ENCODE data around the gene MRS2.
"Not testable (repeated sequence)": the region's sequence is repeated elsewhere in the genome, so short reads cannot be mapped to it uniquely, and the experiment has no call there.

Gene MRS2

GRCh38 chr6:24391208-24391607 is 11.5 kb upstream of the MRS2 start:
- no peak for DNase-seq

- no peak for DNase-seq
These were observed 10.9 kb upstream of the MRS2 start for GRCh38 chr6:24391756-24392405.

- DNase-seq = no peak
These were observed 8.5 kb upstream of the MRS2 start for GRCh38 chr6:24394061-24394779.

GRCh38 chr6:24394780-24395437 is 7.8 kb upstream of the MRS2 start:
- DNase-seq = no peak

- no peak for DNase-seq
These were observed 5.9 kb upstream of the MRS2 start for GRCh38 chr6:24396824-24397223.

- no peak for DNase-seq
These were observed 5.1 kb upstream of the MRS2 start for GRCh38 chr6:24397631-24398030.

GRCh38 chr6:24400045-24401039 is 2.4 kb upstream of the MRS2 start:
- DNase-seq = not testable (repeated sequence)

GRCh38 chr6:24401458-24401857 is 1.3 kb upstream of the MRS2 start:
- DNase-seq = no peak

GRCh38 chr6:24403501-24403824 is 727 bp downstream of the MRS2 start:
- DNase-seq = no peak

GRCh38 chr6:24405262-24405661 is 2.5 kb downstream of the MRS2 start:
- DNase-seq = no peak

- no peak for DNase-seq
These were observed 6.1 kb downstream of the MRS2 start for GRCh38 chr6:24408719-24409410.

GRCh38 chr6:24410622-24411021 is 7.9 kb downstream of the MRS2 start:
- no peak for DNase-seq

GRCh38 chr6:24412294-24412693 is 9.6 kb downstream of the MRS2 start:
- DNase-seq = no peak

GRCh38 chr6:24414531-24414930 is 11.8 kb downstream of the MRS2 start:
- not testable (repeated sequence) for DNase-seq

- no peak for DNase-seq
These were observed 13.0 kb downstream of the MRS2 start for GRCh38 chr6:24415753-24416152.

- no peak for DNase-seq
These were observed 16.8 kb downstream of the MRS2 start for GRCh38 chr6:24419526-24419925.

GRCh38 chr6:24425091-24425490 is 22.4 kb downstream of the MRS2 start:
- no peak for DNase-seq

- DNase-seq = no peak
These were observed 24.2 kb downstream of the MRS2 start for GRCh38 chr6:24426729-24427446.

- DNase-seq = no peak
These were observed 25.9 kb downstream of the MRS2 start for GRCh38 chr6:24428615-24429014.

- DNase-seq = no peak
These were observed 26.4 kb downstream of the MRS2 start for GRCh38 chr6:24429146-24429545.

- DNase-seq = no peak
These were observed 27.4 kb downstream of the MRS2 start for GRCh38 chr6:24430086-24430485.

GRCh38 chr6:24431045-24431451 is 28.3 kb downstream of the MRS2 start:
- DNase-seq = no peak
